Liver (tissue), 9 donors: ENCODE data around the gene ILK. TPM values are rescaled to one million over a fixed set of nuclear protein-coding genes. Genes with fewer than 3 reads are reported as not detected.

ENCODE experiments used
- DNase-seq: peaks from one replicate; pipeline ENCODE4 v3.0.0-alpha.2; 2017; ENCODE audit warnings: low spot score
- H3K27ac ChIP-seq, 2 donors: one replicate each; pipeline ENCODE4 v1.7.0; 2013; ENCODE audit warnings: inconsistent platforms in 2 of 2, low read length in 2 of 2, control low read depth in 1 of 2, low read depth in 1 of 2, mild to moderate bottlenecking in 1 of 2
- H3K27me3 ChIP-seq, 4 donors: one replicate each; pipeline versions ENCODE4 v1.6.1 to v1.7.0; 2013; ENCODE audit warnings: low read length in 3 of 4, inconsistent platforms in 1 of 4, mild to moderate bottlenecking in 1 of 4, moderate library complexity in 1 of 4; ENCODE audit not compliant: control insufficient read depth in 4 of 4, insufficient read depth in 4 of 4
- H3K36me3 ChIP-seq, 4 donors: one replicate each; pipeline versions ENCODE4 v1.6.1 to v1.7.0; 2013; ENCODE audit warnings: low read length in 3 of 4, mild to moderate bottlenecking in 3 of 4, low read depth in 1 of 4, moderate library complexity in 1 of 4; ENCODE audit not compliant: control insufficient read depth in 4 of 4, insufficient read depth in 3 of 4
- H3K4me1 ChIP-seq, 4 donors: one replicate each; pipeline versions ENCODE4 v1.6.1 to v1.7.0; 2013; ENCODE audit warnings: low read length in 3 of 4, mild to moderate bottlenecking in 3 of 4, moderate library complexity in 1 of 4; ENCODE audit not compliant: control insufficient read depth in 4 of 4, insufficient read depth in 4 of 4
- H3K4me3 ChIP-seq, 3 donors: one replicate each; pipeline versions ENCODE4 v1.6.1 to v1.7.0; 2013; ENCODE audit warnings: low read length in 3 of 3, control low read depth in 1 of 3, low read depth in 1 of 3, mild to moderate bottlenecking in 1 of 3
- H3K9ac ChIP-seq, 2 donors: one replicate each; pipeline ENCODE4 v1.7.0; 2013; ENCODE audit warnings: low read length in 2 of 2, mild to moderate bottlenecking in 2 of 2, moderate library complexity in 2 of 2, control low read depth in 1 of 2, low read depth in 1 of 2
- H3K9me3 ChIP-seq, 4 donors: one replicate each; pipeline versions ENCODE4 v1.6.1 to v1.7.0; 2013; ENCODE audit warnings: low read length in 3 of 4; ENCODE audit not compliant: control insufficient read depth in 4 of 4
- CTCF ChIP-seq: fragments of 150-350 bp; IDR thresholded peaks from 2 replicates; pipeline ENCODE4 v1.5.1; 2017; ENCODE audit warnings: improper control_type of control experiment, low read depth, low read length; ENCODE audit not compliant: missing input control
- EGR1 ChIP-seq, 2 donors: IDR thresholded peaks; 2 replicates each; pipeline ENCODE4 v1.6.1; 2016 to 2018; ENCODE audit warnings: antibody characterized with exemption in 2 of 2, low read depth in 2 of 2
- FOXA1 ChIP-seq: IDR thresholded peaks from 2 replicates; pipeline ENCODE4 v1.6.1; 2016; ENCODE audit warnings: antibody characterized with exemption
- FOXA2 ChIP-seq: IDR thresholded peaks from 2 replicates; pipeline ENCODE4 v1.6.1; 2016; ENCODE audit warnings: antibody characterized with exemption
- GABPA ChIP-seq, 2 donors: IDR thresholded peaks in 1 of 2; conservative IDR thresholded peaks in 1 of 2; 2 replicates each; pipeline ENCODE4 v1.6.1; 2016; ENCODE audit warnings: antibody characterized with exemption in 2 of 2, mild to moderate bottlenecking in 1 of 2, moderate library complexity in 1 of 2
- HNF4A ChIP-seq, 2 donors: conservative IDR thresholded peaks; 2 replicates each; pipeline ENCODE4 v1.6.1; 2016; ENCODE audit warnings: antibody characterized with exemption in 2 of 2, mild to moderate bottlenecking in 2 of 2
- HNF4G ChIP-seq: IDR thresholded peaks from 2 replicates; pipeline ENCODE4 v1.6.1; 2016; ENCODE audit warnings: antibody characterized with exemption
- JUND ChIP-seq, 2 donors: IDR thresholded peaks; 2 replicates each; pipeline ENCODE4 v1.6.1; 2016; ENCODE audit warnings: antibody characterized with exemption in 2 of 2
- NR2F2 ChIP-seq: IDR thresholded peaks from 2 replicates; pipeline ENCODE4 v1.6.1; 2016; ENCODE audit warnings: antibody characterized with exemption
- RAD21 ChIP-seq, 2 donors: IDR thresholded peaks; 2 replicates each; pipeline ENCODE4 v1.6.1; 2016; ENCODE audit warnings: antibody characterized with exemption in 2 of 2, mild to moderate bottlenecking in 2 of 2
- RXRA ChIP-seq, 2 donors: IDR thresholded peaks; 2 replicates each; pipeline ENCODE4 v1.6.1; 2017 to 2018; ENCODE audit warnings: antibody characterized with exemption in 2 of 2, mild to moderate bottlenecking in 1 of 2
- SP1 ChIP-seq: IDR thresholded peaks from 2 replicates; pipeline ENCODE4 v1.6.1; 2018; ENCODE audit warnings: antibody characterized with exemption, mild to moderate bottlenecking
- TAF1 ChIP-seq: conservative IDR thresholded peaks from 2 replicates; pipeline ENCODE4 v1.6.1; 2016; ENCODE audit warnings: antibody characterized with exemption, mild to moderate bottlenecking
- YY1 ChIP-seq: IDR thresholded peaks from 2 replicates; pipeline ENCODE4 v1.6.1; 2016; ENCODE audit warnings: antibody characterized with exemption, mild to moderate bottlenecking
- WGBS: extraction: QIAGEN DNeasy Blood & Tissue Kit; methylation state at CpG from one replicate; pipeline ENCODE4 v1.1.7; 2013; 5-methylcytosine and 5-hydroxymethylcytosine counted together
- polyA plus RNA-seq, 2 donors: library from polyadenylated mRNA; stranded (reverse) in 1 of 2; unstranded in 1 of 2; fragments of 200-250 nt in 1 of 2; fragments of >200 nt in 1 of 2; fragmentation: Nextera tagmentation in 1 of 2; extraction: Ambion mirVana in 1 of 2; gene quantifications; one replicate each; pipeline versions ENCODE4 v1.2.1 to v1.2.3, GENCODE V29; 2013 to 2015
- total RNA-seq, 2 donors: library from RNA; depleted of rRNA; stranded (reverse); fragments of >200 nt; gene quantifications; one replicate each; pipeline ENCODE4 v1.2.3, GENCODE V29; 2014
- TF ChIP-seq, protein P1 (sequence below): IDR thresholded peaks from 2 replicates; pipeline ENCODE4 v1.6.1; 2016; ENCODE audit warnings: antibody characterized with exemption, mild to moderate bottlenecking
- TF ChIP-seq, protein P2 (sequence below): IDR thresholded peaks from 2 replicates; pipeline ENCODE4 v1.6.1; 2016; ENCODE audit warnings: antibody characterized with exemption
- TF ChIP-seq, protein P3 (sequence below): IDR thresholded peaks from 2 replicates; pipeline ENCODE4 v1.6.1; 2016; ENCODE audit warnings: antibody characterized with exemption
- TF ChIP-seq, protein P4 (sequence below): IDR thresholded peaks from 2 replicates; pipeline ENCODE4 v1.6.1; 2016; ENCODE audit warnings: antibody characterized with exemption
- donor health status: healthy.
- donor health status: healthy.
- donor health status: healthy.
- donor health status: healthy.
- donor health status: healthy.

Gene ILK
- total and polyA plus RNA-seq, 4 donors = 29.6 to 69.1 (median 48.2) TPM

- H3K27ac ChIP-seq = no peak overlapping the region
- H3K4me3 ChIP-seq = no peak overlapping the region
- no peaks in the 10 kb centered on the region for H3K27me3 ChIP-seq
- 65% methylated on average over 6 of the region's 6 CpGs for WGBS
- H3K4me1 ChIP-seq = peaks cover 0 to 17% (median 4%) of the 10 kb centered on the region in 4 donors
- no peak for DNase-seq
- no peak overlapping the region for H3K9ac ChIP-seq
- no peaks in the 10 kb centered on the region for H3K9me3 ChIP-seq
- H3K36me3 ChIP-seq = no peaks in the 10 kb centered on the region
- TF ChIP-seq HNF4G (no peak), YY1 (no peak), SP1 (no peak), RAD21 (IDR thresholded peaks at IDR 0.05) (no peak), CTCF (no peak), GABPA (IDR thresholded peaks at IDR 0.05 in 1 of 2, conservative IDR thresholded peaks at IDR 0.05 in 1 of 2) (no peak), FOXA1 (no peak), TAF1 (no peak), EGR1 (IDR thresholded peaks at IDR 0.05; ENCODE audit: low read depth in 2 of 2) (no peak), JUND (IDR thresholded peaks at IDR 0.05) (no peak), NR2F2 (no peak), FOXA2 (no peak), HNF4A (conservative IDR thresholded peaks at IDR 0.05) (no peak), RXRA (IDR thresholded peaks at IDR 0.05) (no peak)
- TF ChIP-seq, protein P1, sequence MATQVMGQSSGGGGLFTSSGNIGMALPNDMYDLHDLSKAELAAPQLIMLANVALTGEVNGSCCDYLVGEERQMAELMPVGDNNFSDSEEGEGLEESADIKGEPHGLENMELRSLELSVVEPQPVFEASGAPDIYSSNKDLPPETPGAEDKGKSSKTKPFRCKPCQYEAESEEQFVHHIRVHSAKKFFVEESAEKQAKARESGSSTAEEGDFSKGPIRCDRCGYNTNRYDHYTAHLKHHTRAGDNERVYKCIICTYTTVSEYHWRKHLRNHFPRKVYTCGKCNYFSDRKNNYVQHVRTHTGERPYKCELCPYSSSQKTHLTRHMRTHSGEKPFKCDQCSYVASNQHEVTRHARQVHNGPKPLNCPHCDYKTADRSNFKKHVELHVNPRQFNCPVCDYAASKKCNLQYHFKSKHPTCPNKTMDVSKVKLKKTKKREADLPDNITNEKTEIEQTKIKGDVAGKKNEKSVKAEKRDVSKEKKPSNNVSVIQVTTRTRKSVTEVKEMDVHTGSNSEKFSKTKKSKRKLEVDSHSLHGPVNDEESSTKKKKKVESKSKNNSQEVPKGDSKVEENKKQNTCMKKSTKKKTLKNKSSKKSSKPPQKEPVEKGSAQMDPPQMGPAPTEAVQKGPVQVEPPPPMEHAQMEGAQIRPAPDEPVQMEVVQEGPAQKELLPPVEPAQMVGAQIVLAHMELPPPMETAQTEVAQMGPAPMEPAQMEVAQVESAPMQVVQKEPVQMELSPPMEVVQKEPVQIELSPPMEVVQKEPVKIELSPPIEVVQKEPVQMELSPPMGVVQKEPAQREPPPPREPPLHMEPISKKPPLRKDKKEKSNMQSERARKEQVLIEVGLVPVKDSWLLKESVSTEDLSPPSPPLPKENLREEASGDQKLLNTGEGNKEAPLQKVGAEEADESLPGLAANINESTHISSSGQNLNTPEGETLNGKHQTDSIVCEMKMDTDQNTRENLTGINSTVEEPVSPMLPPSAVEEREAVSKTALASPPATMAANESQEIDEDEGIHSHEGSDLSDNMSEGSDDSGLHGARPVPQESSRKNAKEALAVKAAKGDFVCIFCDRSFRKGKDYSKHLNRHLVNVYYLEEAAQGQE = no peak
- TF ChIP-seq, protein P2, sequence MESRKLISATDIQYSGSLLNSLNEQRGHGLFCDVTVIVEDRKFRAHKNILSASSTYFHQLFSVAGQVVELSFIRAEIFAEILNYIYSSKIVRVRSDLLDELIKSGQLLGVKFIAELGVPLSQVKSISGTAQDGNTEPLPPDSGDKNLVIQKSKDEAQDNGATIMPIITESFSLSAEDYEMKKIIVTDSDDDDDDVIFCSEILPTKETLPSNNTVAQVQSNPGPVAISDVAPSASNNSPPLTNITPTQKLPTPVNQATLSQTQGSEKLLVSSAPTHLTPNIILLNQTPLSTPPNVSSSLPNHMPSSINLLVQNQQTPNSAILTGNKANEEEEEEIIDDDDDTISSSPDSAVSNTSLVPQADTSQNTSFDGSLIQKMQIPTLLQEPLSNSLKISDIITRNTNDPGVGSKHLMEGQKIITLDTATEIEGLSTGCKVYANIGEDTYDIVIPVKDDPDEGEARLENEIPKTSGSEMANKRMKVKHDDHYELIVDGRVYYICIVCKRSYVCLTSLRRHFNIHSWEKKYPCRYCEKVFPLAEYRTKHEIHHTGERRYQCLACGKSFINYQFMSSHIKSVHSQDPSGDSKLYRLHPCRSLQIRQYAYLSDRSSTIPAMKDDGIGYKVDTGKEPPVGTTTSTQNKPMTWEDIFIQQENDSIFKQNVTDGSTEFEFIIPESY = no peak
- TF ChIP-seq, protein P3, sequence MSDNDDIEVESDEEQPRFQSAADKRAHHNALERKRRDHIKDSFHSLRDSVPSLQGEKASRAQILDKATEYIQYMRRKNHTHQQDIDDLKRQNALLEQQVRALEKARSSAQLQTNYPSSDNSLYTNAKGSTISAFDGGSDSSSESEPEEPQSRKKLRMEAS = no peak
- TF ChIP-seq, protein P4, sequence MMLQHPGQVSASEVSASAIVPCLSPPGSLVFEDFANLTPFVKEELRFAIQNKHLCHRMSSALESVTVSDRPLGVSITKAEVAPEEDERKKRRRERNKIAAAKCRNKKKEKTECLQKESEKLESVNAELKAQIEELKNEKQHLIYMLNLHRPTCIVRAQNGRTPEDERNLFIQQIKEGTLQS = no peak
These were observed 47.4 kb downstream of the ILK start for GRCh38 chr11:6650980-6651379.
